Measurements from ENCODE around the gene CDC26.
A peak's percentile ranks its signal among the peaks of the same experiment; 100 is the strongest.
"Not testable (repeated sequence)": the region's sequence is repeated elsewhere in the genome, so short reads cannot be mapped to it uniquely, and the experiment has no call there.

Gene CDC26

DNA sequence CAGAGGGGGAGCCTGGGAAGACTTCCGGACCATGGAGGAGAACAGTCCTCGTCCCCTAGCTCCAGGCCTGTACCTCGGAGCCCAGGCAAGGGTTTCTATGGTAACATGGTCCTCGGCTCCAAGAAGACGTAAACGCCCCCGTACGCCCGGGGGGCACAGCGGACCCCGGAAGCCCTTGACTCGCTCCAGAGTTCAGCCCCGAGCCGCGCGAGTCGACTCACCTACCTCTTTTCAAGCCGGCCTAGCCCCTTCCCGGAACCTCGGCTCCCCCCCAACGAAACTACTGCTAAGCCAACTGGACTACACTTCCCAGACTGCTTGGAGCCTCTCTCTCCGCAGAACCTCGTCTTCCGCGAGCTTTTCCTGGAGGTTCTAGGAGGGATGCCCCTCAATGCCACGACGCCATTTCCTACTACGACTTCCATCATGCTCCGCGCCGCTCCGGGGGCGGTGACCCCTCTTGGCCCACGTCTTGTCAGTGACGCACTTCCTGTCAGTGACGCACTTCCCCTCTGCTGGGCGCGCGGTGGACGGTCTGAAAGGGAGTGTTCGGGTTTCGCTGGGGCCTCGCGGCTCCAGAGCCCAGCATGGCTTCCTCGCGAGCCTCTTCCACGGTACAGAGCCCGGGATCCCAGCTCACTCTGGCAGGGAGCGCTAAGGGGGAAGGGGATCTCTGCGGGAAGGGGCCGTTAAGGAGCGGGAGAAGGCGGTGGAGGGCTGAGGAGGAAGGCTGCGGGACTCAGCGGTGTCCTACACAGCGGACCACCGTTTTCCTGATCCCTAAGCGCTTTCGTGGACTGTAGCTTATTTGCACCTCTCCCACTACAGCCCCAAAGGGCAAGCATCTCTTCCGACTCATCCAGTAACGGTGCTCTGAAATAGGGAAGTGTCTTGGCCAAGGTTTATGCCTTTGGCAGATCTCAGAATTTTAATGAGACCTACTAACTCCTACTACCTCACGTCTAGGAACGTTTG, at the start of gene CDC26, which contains the start of gene PRPF4:
Gene CDC26, minus strand, starts transcription at position 416 of the 975 bp plus-strand sequence. CDS start 3,065 bp downstream, outside the sequence.
Gene PRPF4, plus strand, starts transcription at position 502 of the 975 bp plus-strand sequence. Its CDS starts 86 bp downstream, at position 588.
- peak; percentile 86 for DNase-seq

DNA sequence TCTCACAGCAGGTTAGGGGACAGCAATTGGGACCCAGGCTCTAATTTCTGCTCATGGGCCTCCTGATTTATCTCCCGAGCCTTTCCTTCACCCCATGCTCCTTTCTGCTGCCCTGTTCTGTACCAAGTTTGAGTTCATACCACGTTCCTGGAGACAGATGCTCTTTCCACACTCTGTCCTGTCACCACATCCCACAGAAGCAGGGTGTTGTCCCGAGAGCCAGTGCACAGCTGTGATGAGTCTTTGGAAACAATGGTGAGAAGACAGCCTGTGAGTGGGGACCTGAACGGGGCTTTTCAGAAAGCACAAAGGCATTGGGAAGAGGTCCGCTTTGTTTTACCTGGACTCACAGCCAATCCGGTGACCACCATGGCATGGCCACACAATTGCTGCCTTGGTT, 47.3 kb upstream of the CDC26 start:
- DNase-seq = no peak

DNA sequence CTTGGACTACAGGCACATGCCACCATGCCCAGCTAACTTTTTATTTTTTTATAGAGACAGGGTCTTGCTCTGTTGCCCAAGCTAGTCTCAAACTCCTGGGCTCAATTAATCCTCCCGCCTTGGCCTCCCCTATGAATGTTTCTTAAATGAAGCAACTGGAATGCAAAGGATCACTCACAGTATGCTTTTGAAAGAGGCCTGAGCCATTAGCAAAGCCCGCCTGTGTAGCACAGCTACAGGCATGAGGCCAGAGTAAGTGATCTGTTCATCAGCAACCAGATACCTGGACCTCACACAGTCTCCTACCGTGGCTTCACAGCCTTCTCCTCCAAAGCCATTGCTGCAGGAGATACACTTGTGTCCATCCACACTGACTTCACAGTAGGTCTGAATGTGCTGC, 44.7 kb upstream of the CDC26 start:
- DNase-seq = no peak

DNA sequence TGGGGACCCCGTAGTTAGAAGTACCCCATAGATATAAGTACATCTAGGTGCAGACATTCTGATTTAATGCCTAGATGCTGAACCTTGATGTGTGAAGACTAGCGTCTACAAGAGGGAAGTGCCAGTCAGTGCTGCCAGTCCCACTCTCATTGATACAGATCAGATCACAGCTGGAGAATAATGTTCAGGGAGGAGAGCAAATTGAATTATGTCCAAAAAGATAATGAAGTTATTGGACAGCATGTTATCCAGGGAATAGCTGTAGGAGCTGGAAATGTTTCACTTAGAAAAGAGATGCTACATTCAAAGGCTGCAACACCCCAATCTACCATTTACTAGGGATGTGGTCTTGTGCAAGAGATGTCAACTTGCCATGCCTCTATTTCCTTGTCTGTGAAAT, 43.7 kb upstream of the CDC26 start:
- no peak for DNase-seq

- no peak for DNase-seq
These were observed 42.4 kb upstream of the CDC26 start for GRCh38 chr9:113317777-113318176.

GRCh38 chr9:113316030-113316429, 40.7 kb upstream of the CDC26 start:
- no peak for DNase-seq

DNA sequence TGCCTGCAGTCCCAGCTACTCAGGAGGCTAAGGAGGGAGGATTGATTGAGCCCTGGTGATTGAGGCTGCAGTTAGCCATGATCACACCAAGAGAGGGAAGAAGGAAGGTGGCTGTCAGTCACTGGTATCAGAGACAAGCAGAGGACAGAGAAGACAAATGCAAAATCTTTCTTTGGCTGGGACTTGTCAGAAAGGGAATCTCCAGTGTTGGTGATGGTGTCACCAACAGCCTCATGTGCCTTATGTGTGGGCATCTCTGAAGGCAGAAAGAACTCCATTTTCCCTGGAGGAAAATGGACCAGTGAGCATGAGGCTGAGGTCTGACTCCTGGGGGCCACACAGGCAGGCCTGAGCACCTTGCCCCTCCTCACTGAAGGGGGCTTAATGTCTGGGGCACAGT, 39.9 kb upstream of the CDC26 start:
- DNase-seq = no peak

DNA sequence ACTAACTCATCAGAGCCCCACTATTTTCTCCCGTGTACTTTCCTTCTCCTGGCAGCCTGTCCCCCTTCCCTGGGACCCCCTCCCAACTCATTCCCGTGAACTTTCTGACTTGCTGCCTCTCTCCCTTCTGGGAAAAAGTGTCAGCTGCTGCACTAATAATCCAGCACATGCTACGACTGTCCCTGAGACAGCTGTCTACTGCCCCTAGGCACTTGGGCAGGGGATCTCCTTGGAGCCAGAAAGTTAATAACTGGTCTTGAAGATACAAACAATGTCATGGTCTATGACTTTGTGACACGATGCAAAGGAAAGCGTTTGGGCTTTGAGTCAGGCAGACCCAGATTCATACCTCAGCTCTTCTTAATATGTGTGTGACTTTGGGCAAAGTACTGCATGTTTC, 37.9 kb upstream of the CDC26 start:
- DNase-seq = no peak

DNA sequence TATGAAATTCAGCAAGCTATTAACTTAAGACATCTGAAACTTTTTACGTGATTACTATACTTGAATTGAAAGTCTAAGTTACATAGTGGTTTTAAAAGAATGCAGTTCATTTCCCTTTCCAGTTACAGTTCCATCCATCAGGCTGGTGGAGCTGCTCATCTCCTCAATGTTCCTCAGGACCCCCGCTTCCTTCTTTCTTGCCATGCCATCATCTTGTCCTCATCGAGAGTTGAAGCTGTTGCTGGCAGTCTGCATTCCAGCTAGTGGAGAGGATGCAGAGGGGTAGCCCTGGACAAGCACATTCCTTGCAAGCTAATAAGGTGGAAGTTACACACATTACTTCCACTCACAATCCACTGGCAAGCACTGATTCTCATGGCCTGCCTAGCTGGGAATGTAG, 36.6 kb upstream of the CDC26 start:
- no peak for DNase-seq

- no peak for DNase-seq
These were observed 35.2 kb upstream of the CDC26 start for GRCh38 chr9:113310538-113310937.

- DNase-seq = no peak
These were observed 33.9 kb upstream of the CDC26 start for GRCh38 chr9:113309204-113309813.

DNA sequence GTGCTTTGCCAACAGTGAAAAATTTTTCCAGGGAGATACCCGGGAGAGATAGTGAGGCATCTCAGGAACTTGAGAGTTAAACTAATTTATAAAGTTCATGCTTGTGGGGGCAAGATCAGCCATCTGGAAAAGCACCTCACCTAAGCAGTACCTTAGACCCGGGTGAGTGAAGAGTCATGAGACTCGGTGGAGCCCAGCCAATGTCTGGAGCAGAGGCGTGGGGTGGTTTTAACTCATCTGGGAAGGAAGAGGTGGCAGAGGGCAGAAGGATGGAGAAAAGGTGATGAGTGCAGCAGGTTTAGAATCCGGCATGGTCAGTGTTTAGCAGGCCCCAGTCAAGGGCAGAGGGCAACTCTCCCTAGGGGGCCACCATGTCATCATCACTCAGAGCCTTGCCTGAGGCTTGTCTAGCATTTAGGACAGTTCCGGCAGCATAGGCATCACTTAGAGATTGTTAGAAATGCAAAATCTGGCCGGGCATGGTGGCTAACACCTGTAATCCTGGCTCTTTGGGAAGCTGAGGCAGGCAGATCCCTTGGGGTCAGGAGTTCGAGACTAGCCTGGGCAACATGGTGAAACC, 32.1 kb upstream of the CDC26 start:
- no peak for DNase-seq

GRCh38 chr9:113306566-113306965, 31.2 kb upstream of the CDC26 start:
- DNase-seq = no peak

- no peak for DNase-seq
These were observed 27.5 kb upstream of the CDC26 start, which contains the start of gene RNF183 for GRCh38 chr9:113302792-113303418. Gene RNF183 (minus strand): TSS chr9:113303376. CDS start chr9:113298184, 5,192 bp downstream.

- no peak for DNase-seq
These were observed 26.2 kb upstream of the CDC26 start for GRCh38 chr9:113301548-113301947.

- DNase-seq = no peak
These were observed 24.5 kb upstream of the CDC26 start for GRCh38 chr9:113299800-113300292.

GRCh38 chr9:113298924-113299770, 23.8 kb upstream of the CDC26 start:
- peak; percentile 52 for DNase-seq

- no peak for DNase-seq
These were observed 22.9 kb upstream of the CDC26 start for GRCh38 chr9:113298311-113298710.

DNA sequence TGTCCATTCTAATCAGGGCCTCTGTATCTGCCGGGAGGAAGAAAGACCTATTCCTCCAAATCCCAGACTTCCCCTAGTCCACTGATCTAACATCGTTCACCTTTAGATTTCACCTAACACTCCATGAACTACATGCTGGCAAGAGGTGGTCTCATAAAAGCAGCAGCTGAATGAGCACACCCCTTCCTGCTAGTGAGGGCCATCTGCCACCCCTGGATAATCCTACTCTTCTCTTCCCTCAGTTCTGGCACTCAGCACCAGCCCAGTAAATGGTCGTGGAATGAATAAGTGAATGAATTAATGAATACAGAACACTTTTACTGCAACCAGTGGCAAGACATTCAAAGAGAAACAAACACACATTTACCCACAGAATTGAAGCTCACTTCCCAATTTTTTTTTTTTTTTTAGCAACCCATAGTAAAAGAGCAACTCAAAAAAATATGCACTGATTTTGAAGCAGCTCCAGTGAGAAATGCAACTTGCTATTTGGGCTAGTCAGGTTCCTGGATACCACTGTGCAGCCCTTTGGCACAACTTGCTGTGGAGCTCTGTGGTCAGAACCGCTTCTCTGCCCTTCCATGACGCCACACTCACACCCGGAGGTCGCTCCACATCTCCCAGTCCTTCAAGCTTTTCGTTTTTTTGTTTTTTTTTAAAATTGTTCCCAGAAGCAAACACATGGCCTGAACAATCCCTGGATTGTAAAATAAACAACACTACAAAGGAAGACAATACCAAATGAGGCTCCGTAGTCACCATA, 21.6 kb upstream of the CDC26 start:
- DNase-seq = no peak

DNA sequence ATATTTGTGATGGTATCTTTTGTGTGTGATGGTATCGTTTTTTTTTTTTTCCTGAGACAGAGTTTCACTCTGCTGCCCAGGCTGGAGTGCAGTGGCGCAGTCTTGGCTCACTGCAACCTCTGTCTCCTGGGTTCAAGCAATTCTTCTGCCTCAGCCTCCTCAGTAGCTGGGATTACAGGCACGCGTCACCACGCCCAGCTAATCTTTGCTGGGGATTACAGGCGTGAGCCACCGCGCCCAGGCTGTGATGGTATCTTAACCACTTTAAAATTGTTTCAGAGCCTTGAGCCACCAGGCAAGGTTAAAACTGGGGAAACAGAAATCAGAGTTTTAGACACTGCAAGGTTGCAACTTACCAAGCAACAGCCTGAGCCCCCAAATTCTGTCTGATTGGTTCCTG, 20.9 kb upstream of the CDC26 start:
- DNase-seq = not testable (repeated sequence)

GRCh38 chr9:113293285-113293878, 18.0 kb upstream of the CDC26 start:
- DNase-seq = no peak
